Measurements from ENCODE around the gene TUFM. TPM values are rescaled to one million over a fixed set of nuclear protein-coding genes. Genes with fewer than 3 reads are reported as not detected.
A peak's percentile ranks its signal among the peaks of the same experiment; 100 is the strongest.
"Not testable (repeated sequence)": the region's sequence is repeated elsewhere in the genome, so short reads cannot be mapped to it uniquely, and the experiment has no call there.

The TUFM gene
- total RNA-seq, 1 donor from 2014 or later = 74.0 TPM

- H3K27me3 ChIP-seq; H3K79me2 ChIP-seq (ENCODE audit: low read depth); H3K4me1 Mint-ChIP-seq; H3K36me3 Mint-ChIP-seq; H3K4me1 ChIP-seq; H2AFZ ChIP-seq (replicated peaks); H4K20me1 ChIP-seq (ENCODE audit: low read depth); H3K9me3 ChIP-seq (ENCODE audit: low read depth); H3K36me3 ChIP-seq; H3K4me3 Mint-ChIP-seq; H3K27me3 Mint-ChIP-seq (ENCODE audit: insufficient read depth, low read depth); H3K9me3 Mint-ChIP-seq; H3K9ac ChIP-seq; H3K27ac Mint-ChIP-seq; H3K4me2 ChIP-seq; H3K27ac ChIP-seq; H3F3A ChIP-seq (ENCODE audit: low read depth); H3K4me3 ChIP-seq: not testable (repeated sequence)
- peak; percentile 48 for TF ChIP-seq CTCF (IDR thresholded peaks at IDR 0.05)
- peak; percentile 69 for DNase-seq (ENCODE audit: low spot score)
Measured at GRCh38 chr16:28802235-28803019, 43.7 kb downstream of the TUFM start.

Small RNAs within 50 kb of the gene (microRNA-seq; reads per million reads assigned to microRNA genes)
- not detected for gene MIR4721

Small RNAs within 50 kb of the gene (small RNA-seq; reads per million reads assigned to genes)
- gene RF00416 = not detected

Other genes starting within 250 kb of the TUFM start
- gene SULT1A2, start 249.3 kb downstream of the TUFM start, total RNA-seq (ENCODE audit: low replicate concordance) = 0.12 TPM in 1 of 2 replicates, not detected in the other
- gene SULT1A1, start 236.3 kb downstream of the TUFM start, total RNA-seq (ENCODE audit: low replicate concordance) = 2.3 and 4.2 TPM in 2 replicates
- not detected in 2 replicates for gene NPIPB8, start 208.3 kb downstream of the TUFM start, total RNA-seq (ENCODE audit: low replicate concordance)
- gene EIF3C, start 134.9 kb downstream of the TUFM start, total RNA-seq (ENCODE audit: low replicate concordance) = 172 and 237 TPM in 2 replicates
- gene NPIPB9, start 94.6 kb downstream of the TUFM start, total RNA-seq (ENCODE audit: low replicate concordance) = 2.8 TPM in 1 of 2 replicates, not detected in the other
- gene ATXN2L, start 23.3 kb downstream of the TUFM start, total RNA-seq (ENCODE audit: low replicate concordance) = 21.4 and 61.0 TPM in 2 replicates
- gene SH2B1, start 17.5 kb upstream of the TUFM start, total RNA-seq (ENCODE audit: low replicate concordance) = 12.4 and 30.6 TPM in 2 replicates
- gene ATP2A1, start 32.1 kb upstream of the TUFM start, total RNA-seq (ENCODE audit: low replicate concordance) = 1.6 and 8.2 TPM in 2 replicates
- 9.1 and 22.0 TPM in 2 replicates for gene RABEP2, start 78.9 kb upstream of the TUFM start, total RNA-seq (ENCODE audit: low replicate concordance)
- gene CD19, start 85.6 kb upstream of the TUFM start, total RNA-seq (ENCODE audit: low replicate concordance) = 0.15 TPM in 1 of 2 replicates, not detected in the other
- gene NFATC2IP, start 104.6 kb upstream of the TUFM start, total RNA-seq (ENCODE audit: low replicate concordance) = 33.2 and 58.4 TPM in 2 replicates
- gene SPNS1, start 128.4 kb upstream of the TUFM start, total RNA-seq (ENCODE audit: low replicate concordance) = 11.6 and 31.8 TPM in 2 replicates
- 2.9 TPM in 1 of 2 replicates, not detected in the other for gene LAT, start 138.7 kb upstream of the TUFM start, total RNA-seq (ENCODE audit: low replicate concordance)